ENCODE results near the gene PCDHA1. TPM values are rescaled to one million over a fixed set of nuclear protein-coding genes. Genes with fewer than 3 reads are reported as not detected.

The PCDHA1 gene
- total RNA-seq, 2 donors from 2014 or later, result not detected

- Mint-ChIP-seq H3K4me3 (no peak overlapping the region), H3K27me3 (peaks cover 29% of the 10 kb centered on the region), H3K27ac (no peak overlapping the region), H3K36me3 (ENCODE audit: low read depth) (no peaks in the 10 kb centered on the region), H3K4me1 (no peaks in the 10 kb centered on the region)
- H3K9me3 ChIP-seq (ENCODE audit: control insufficient read depth, low read length, poor library complexity, severe bottlenecking), result no peaks in the 10 kb centered on the region
- DNase-seq, result no peak
- no peak for ATAC-seq
Observed at GRCh38 chr5:141007791-141008190, 221.9 kb downstream of the PCDHA1 start.

GRCh38 chr5:141010047-141010793 is 224.3 kb downstream of the PCDHA1 start:
- H3K4me3 Mint-ChIP-seq, result no peak overlapping the region
- DNase-seq (no peak), ATAC-seq (no peak)
- peaks cover 23% of the 10 kb centered on the region for H3K27me3 Mint-ChIP-seq
- no peak overlapping the region for H3K27ac Mint-ChIP-seq
- H3K4me1 Mint-ChIP-seq, result no peaks in the 10 kb centered on the region
- H3K9me3 ChIP-seq (ENCODE audit: control insufficient read depth, low read length, poor library complexity, severe bottlenecking), result no peaks in the 10 kb centered on the region
- no peaks in the 10 kb centered on the region for H3K36me3 Mint-ChIP-seq (ENCODE audit: low read depth)

GRCh38 chr5:141017943-141018342 is 232.0 kb downstream of the PCDHA1 start:
- Mint-ChIP-seq H3K4me3 (no peak overlapping the region), H3K36me3 (ENCODE audit: low read depth) (no peaks in the 10 kb centered on the region)

GRCh38 chr5:141022384-141022783 is 236.4 kb downstream of the PCDHA1 start:
- DNase-seq (no peak), ATAC-seq (no peak)
- H3K4me3 Mint-ChIP-seq, result no peak overlapping the region
- no peaks in the 10 kb centered on the region for H3K36me3 Mint-ChIP-seq (ENCODE audit: low read depth)
- H3K9me3 ChIP-seq (ENCODE audit: control insufficient read depth, low read length, poor library complexity, severe bottlenecking), result no peaks in the 10 kb centered on the region
- H3K27me3 Mint-ChIP-seq, result no peaks in the 10 kb centered on the region
- no peaks in the 10 kb centered on the region for H3K4me1 Mint-ChIP-seq
- no peak overlapping the region for H3K27ac Mint-ChIP-seq

More at GRCh38 chr5:141017943-141018342, 232.0 kb downstream of the PCDHA1 start:
- H3K27me3 Mint-ChIP-seq, result peaks cover 11% of the 10 kb centered on the region
- no peak overlapping the region for H3K27ac Mint-ChIP-seq
- no peaks in the 10 kb centered on the region for H3K4me1 Mint-ChIP-seq
- no peaks in the 10 kb centered on the region for H3K9me3 ChIP-seq (ENCODE audit: control insufficient read depth, low read length, poor library complexity, severe bottlenecking)
- no peak for ATAC-seq
- no peak for DNase-seq

GRCh38 chr5:141031006-141031405 is 245.1 kb downstream of the PCDHA1 start:
- Mint-ChIP-seq H3K27ac (no peak overlapping the region), H3K4me3 (no peak overlapping the region), H3K27me3 (peaks cover 5% of the 10 kb centered on the region), H3K36me3 (ENCODE audit: low read depth) (no peaks in the 10 kb centered on the region), H3K4me1 (no peaks in the 10 kb centered on the region)
- DNase-seq (no peak), ATAC-seq (no peak)
- H3K9me3 ChIP-seq (ENCODE audit: control insufficient read depth, low read length, poor library complexity, severe bottlenecking), result no peaks in the 10 kb centered on the region

GRCh38 chr5:141032626-141033025 is 246.7 kb downstream of the PCDHA1 start:
- ATAC-seq, result no peak
- no peaks in the 10 kb centered on the region for H3K4me1 Mint-ChIP-seq
- no peaks in the 10 kb centered on the region for H3K36me3 Mint-ChIP-seq (ENCODE audit: low read depth)
- no peak for DNase-seq
- peaks cover 5% of the 10 kb centered on the region for H3K27me3 Mint-ChIP-seq
- no peak overlapping the region for H3K27ac Mint-ChIP-seq
- H3K9me3 ChIP-seq (ENCODE audit: control insufficient read depth, low read length, poor library complexity, severe bottlenecking), result no peaks in the 10 kb centered on the region
- no peak overlapping the region for H3K4me3 Mint-ChIP-seq

GRCh38 chr5:141039061-141039460 is 253.1 kb downstream of the PCDHA1 start:
- DNase-seq, result no peak
- no peaks in the 10 kb centered on the region for H3K9me3 ChIP-seq (ENCODE audit: control insufficient read depth, low read length, poor library complexity, severe bottlenecking)
- Mint-ChIP-seq H3K4me3 (no peak overlapping the region), H3K27me3 (peaks cover 5% of the 10 kb centered on the region), H3K4me1 (no peaks in the 10 kb centered on the region), H3K36me3 (ENCODE audit: low read depth) (no peaks in the 10 kb centered on the region), H3K27ac (no peak overlapping the region)
- no peak for ATAC-seq

GRCh38 chr5:141039517-141039916 is 253.6 kb downstream of the PCDHA1 start:
- H3K4me3 Mint-ChIP-seq, result no peak overlapping the region
- H3K27me3 Mint-ChIP-seq, result peaks cover 5% of the 10 kb centered on the region
- no peak overlapping the region for H3K27ac Mint-ChIP-seq
- ATAC-seq (no peak), DNase-seq (no peak)
- H3K36me3 Mint-ChIP-seq (ENCODE audit: low read depth), result no peaks in the 10 kb centered on the region
- H3K4me1 Mint-ChIP-seq, result no peaks in the 10 kb centered on the region
- H3K9me3 ChIP-seq (ENCODE audit: control insufficient read depth, low read length, poor library complexity, severe bottlenecking), result no peaks in the 10 kb centered on the region

GRCh38 chr5:141040093-141040770 is 254.3 kb downstream of the PCDHA1 start:
- Mint-ChIP-seq H3K27me3 (peaks cover 1% of the 10 kb centered on the region), H3K4me1 (no peaks in the 10 kb centered on the region), H3K36me3 (ENCODE audit: low read depth) (no peaks in the 10 kb centered on the region), H3K4me3 (no peak overlapping the region), H3K27ac (no peak overlapping the region)
- DNase-seq (no peak), ATAC-seq (no peak)
- H3K9me3 ChIP-seq (ENCODE audit: control insufficient read depth, low read length, poor library complexity, severe bottlenecking), result no peaks in the 10 kb centered on the region

- no peak overlapping the region for H3K4me3 Mint-ChIP-seq
- no peaks in the 10 kb centered on the region for H3K36me3 Mint-ChIP-seq (ENCODE audit: low read depth)
- ATAC-seq (peak; percentile 85), DNase-seq (peak; percentile 32 to 63 (median 59))
- H3K4me1 Mint-ChIP-seq, result no peaks in the 10 kb centered on the region
- no peaks in the 10 kb centered on the region for H3K9me3 ChIP-seq (ENCODE audit: control insufficient read depth, low read length, poor library complexity, severe bottlenecking)
- no peak overlapping the region for H3K27ac Mint-ChIP-seq
- no peaks in the 10 kb centered on the region for H3K27me3 Mint-ChIP-seq
Observed at GRCh38 chr5:141040771-141041426, 255.0 kb downstream of the PCDHA1 start.

GRCh38 chr5:141041427-141041785 is 255.5 kb downstream of the PCDHA1 start:
- no peak for ATAC-seq
- no peaks in the 10 kb centered on the region for H3K9me3 ChIP-seq (ENCODE audit: control insufficient read depth, low read length, poor library complexity, severe bottlenecking)
- H3K27me3 Mint-ChIP-seq, result no peaks in the 10 kb centered on the region
- H3K36me3 Mint-ChIP-seq (ENCODE audit: low read depth), result no peaks in the 10 kb centered on the region
- no peak overlapping the region for H3K4me3 Mint-ChIP-seq
- H3K4me1 Mint-ChIP-seq, result no peaks in the 10 kb centered on the region
- no peak for DNase-seq
- H3K27ac Mint-ChIP-seq, result no peak overlapping the region

- H3K27ac Mint-ChIP-seq, result no peak overlapping the region
- DNase-seq, result no peak
- peaks cover 5% of the 10 kb centered on the region for H3K27me3 Mint-ChIP-seq
- H3K4me1 Mint-ChIP-seq, result no peaks in the 10 kb centered on the region
- H3K36me3 Mint-ChIP-seq (ENCODE audit: low read depth), result no peaks in the 10 kb centered on the region
- H3K4me3 Mint-ChIP-seq, result no peak overlapping the region
- no peak for ATAC-seq
- H3K9me3 ChIP-seq (ENCODE audit: control insufficient read depth, low read length, poor library complexity, severe bottlenecking), result no peaks in the 10 kb centered on the region
Observed at GRCh38 chr5:141042555-141042954, 256.6 kb downstream of the PCDHA1 start.

GRCh38 chr5:141050622-141051520 is 264.9 kb downstream of the PCDHA1 start, which contains the start of gene PCDHB1:
PCDHB1 (plus strand) TSS chr5:141051374; CDS start chr5:141051471, 97 bp downstream.
- H3K27me3 Mint-ChIP-seq, result peaks cover 44% of the 10 kb centered on the region
- peak within 1 kb of the TSS; percentile 13 for H3K4me3 Mint-ChIP-seq
- H3K27ac Mint-ChIP-seq, result no peak within 1 kb of the TSS
- DNase-seq (no peak), ATAC-seq (no peak)
- no peaks in the 10 kb centered on the region for H3K9me3 ChIP-seq (ENCODE audit: control insufficient read depth, low read length, poor library complexity, severe bottlenecking)
- H3K36me3 Mint-ChIP-seq (ENCODE audit: low read depth), result no peaks in the 10 kb centered on the region
- no peaks in the 10 kb centered on the region for H3K4me1 Mint-ChIP-seq

Data from T-helper 17 cell (primary cell).